AG04449 (cell line): ENCODE results near the gene PFKL.
A peak's percentile ranks its signal among the peaks of the same experiment; 100 is the strongest.

Experiments
- CTCF ChIA-PET: fragments of 350-600 bp; formaldehyde crosslinking; extraction: SDS; loops from one replicate; lab custom pipeline; 2021; ENCODE audit warnings: antibody characterized with exemption; lab: Yijun Ruan, JAX
- POLR2A ChIA-PET: fragments of 400-600, 350-600 bp; formaldehyde crosslinking; extraction: SDS; loops from one replicate; lab custom pipeline; 2020; ENCODE audit warnings: antibody characterized with exemption, inconsistent platforms; lab: Yijun Ruan, JAX
- DNase-seq: peaks from one replicate; pipeline ENCODE4 v3.0.0-alpha.2; 2010; ENCODE audit warnings: low read depth, low spot score
- H3K4me3 ChIP-seq: 2 replicates; pipeline ENCODE4 v1.5.1; 2011; ENCODE audit warnings: low read depth, mild to moderate bottlenecking, control low read depth, low read length
- TF ChIP-seq, protein P1 (sequence below): IDR thresholded peaks from one replicate; pipeline ENCODE4 v1.5.1; 2011; ENCODE audit warnings: mild to moderate bottlenecking, moderate library complexity, low read length, control low read depth, inconsistent platforms; ENCODE audit not compliant: insufficient read depth; ENCODE audit errors: missing control alignments

PFKL gene

DNA sequence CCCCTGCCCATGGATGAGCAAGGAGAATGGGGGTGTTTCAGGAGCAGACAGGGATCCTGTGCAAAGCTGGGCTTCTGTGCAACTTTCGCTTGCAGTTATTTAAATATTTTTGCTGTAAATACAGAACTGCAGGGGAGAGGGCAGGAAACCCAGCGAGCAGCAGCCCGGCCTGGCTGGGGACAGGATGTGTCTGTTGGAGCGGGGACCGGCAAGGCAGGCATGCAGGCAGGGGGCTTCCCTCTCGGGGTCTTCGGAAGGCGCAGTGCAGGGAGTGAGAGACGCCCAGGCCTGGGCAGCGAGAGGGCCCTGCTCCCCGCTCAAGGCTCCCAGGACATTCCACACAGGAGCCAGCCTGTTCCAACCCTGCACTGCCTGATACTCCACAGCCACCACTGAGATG lies 15.9 kb upstream of the PFKL start:
- DNase-seq: no peak
- ChIA-PET POLR2A (no interaction called here), CTCF (interaction anchor here (5.5 kb wide), 1 partner anchor 13 kb away, joined by 36 read pairs; no protein-coding TSS in a partner anchor)
- H3K4me3 ChIP-seq: no peak overlapping the region
- TF ChIP-seq, protein P1, sequence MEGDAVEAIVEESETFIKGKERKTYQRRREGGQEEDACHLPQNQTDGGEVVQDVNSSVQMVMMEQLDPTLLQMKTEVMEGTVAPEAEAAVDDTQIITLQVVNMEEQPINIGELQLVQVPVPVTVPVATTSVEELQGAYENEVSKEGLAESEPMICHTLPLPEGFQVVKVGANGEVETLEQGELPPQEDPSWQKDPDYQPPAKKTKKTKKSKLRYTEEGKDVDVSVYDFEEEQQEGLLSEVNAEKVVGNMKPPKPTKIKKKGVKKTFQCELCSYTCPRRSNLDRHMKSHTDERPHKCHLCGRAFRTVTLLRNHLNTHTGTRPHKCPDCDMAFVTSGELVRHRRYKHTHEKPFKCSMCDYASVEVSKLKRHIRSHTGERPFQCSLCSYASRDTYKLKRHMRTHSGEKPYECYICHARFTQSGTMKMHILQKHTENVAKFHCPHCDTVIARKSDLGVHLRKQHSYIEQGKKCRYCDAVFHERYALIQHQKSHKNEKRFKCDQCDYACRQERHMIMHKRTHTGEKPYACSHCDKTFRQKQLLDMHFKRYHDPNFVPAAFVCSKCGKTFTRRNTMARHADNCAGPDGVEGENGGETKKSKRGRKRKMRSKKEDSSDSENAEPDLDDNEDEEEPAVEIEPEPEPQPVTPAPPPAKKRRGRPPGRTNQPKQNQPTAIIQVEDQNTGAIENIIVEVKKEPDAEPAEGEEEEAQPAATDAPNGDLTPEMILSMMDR: no peak

DNA sequence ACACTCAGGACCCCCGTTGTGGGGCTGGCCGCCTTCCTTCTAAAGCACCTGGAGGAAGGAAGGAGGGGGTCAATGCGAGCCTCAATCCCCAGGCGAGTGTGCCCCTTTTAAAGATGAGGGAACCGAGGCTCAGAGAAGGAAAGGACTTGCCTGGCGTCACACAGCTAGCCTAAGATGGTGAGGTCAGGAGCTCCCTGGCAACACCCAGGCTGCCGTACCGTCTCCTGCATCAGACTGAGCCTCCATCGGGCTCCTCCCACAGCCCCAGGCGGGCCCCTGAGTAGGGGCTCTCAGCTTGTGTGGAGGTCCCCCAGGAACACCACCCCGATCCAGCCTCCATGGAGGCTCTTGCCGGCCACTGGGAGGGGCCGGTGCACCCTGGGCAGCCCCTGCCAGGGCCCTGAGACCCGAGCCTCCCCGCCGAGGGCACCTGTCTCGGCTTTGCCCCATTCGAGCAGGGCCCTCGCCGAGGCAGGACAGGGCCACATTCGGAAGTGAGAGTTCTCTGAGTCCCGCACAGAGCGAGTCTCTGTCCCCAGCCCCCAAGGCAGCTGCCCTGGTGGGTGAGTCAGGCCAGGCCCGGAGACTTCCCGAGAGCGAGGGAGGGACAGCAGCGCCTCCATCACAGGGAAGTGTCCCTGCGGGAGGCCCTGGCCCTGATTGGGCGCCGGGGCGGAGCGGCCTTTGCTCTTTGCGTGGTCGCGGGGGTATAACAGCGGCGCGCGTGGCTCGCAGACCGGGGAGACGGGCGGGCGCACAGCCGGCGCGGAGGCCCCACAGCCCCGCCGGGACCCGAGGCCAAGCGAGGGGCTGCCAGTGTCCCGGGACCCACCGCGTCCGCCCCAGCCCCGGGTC lies 14.5 kb upstream of the PFKL start, which contains the start of gene AIRE:
AIRE (plus strand) TSS at position 739 of the 855 bp plus-strand sequence. CDS start 131 bp downstream, outside the sequence.
- ChIA-PET CTCF (interaction anchor here (5.5 kb wide), 1 partner anchor 12 kb away, joined by 36 read pairs; no protein-coding TSS in a partner anchor), POLR2A (no interaction called here)
- TF ChIP-seq, protein P1: no peak
- no peak for DNase-seq
- H3K4me3 ChIP-seq: peak within 1 kb of the TSS; percentile 20

DNA sequence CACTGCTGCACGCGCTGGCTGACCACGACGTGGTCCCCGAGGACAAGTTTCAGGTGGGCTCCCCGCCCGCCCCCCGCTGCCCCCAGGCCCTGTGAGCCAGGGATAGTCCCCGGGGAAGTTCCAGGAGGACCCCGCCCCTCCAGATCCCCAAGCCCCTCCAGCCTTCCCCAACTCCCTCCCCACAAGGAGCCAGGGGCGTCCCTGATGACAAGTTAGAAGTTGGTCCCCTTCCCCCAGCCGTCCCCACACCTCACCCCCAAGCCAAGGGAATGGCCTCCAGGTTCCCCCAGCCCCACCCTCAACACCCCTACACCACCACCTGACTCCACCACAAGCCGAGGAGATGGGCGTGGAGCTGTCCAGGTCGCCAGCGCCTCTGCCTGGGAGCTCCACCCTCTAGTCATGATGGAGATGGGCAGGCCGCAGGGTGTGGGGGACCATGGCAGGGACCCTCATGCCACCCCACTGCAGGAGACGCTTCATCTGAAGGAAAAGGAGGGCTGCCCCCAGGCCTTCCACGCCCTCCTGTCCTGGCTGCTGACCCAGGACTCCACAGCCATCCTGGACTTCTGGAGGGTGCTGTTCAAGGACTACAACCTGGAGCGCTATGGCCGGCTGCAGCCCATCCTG lies 13.7 kb upstream of the PFKL start:
- ChIA-PET CTCF (interaction anchor here (5.5 kb wide), 1 partner anchor 11 kb away, joined by 36 read pairs; no protein-coding TSS in a partner anchor), POLR2A (no interaction called here)
- TF ChIP-seq, protein P1: no peak
- H3K4me3 ChIP-seq: no peak overlapping the region
- DNase-seq: no peak

DNA sequence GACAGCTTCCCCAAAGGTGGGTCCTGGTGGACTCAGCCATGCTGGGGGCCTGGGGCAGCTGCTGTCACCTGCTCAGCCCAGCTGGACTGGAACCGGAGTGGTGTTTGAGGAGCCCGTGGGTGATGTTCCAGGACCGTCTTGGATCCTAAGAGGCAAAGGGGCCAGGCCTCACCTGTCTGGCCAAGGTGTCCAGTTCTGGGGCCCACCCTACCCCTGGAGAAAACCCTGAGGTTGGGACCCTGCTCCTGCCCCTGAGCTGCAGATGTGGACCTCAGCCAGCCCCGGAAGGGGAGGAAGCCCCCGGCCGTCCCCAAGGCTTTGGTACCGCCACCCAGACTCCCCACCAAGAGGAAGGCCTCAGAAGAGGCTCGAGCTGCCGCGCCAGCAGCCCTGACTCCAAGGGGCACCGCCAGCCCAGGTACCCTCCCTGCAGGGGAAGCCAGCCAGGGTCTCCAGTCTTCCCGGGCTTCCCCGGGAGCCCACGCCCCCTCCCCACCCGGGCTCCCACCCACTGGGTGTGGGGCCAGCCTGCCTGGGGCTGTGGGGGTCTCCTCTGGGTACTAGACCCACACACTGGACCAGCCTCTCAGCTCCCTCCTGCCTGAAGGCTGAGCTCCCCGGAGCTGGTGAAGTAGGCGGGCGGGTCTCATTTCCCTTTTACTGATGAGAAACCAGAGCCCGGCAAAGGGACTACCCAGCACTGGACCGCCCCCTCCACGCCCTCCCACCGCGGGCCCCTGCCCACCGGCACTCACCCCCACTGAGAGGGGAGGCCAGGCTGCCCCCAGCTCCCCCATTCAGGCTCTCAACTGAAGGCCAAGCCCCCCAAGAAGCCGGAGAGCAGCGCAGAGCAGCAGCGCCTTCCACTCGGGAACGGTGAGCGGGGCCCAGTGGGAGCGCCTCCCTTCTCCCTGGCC lies 12.9 kb upstream of the PFKL start:
- no peak for DNase-seq
- no peak overlapping the region for H3K4me3 ChIP-seq
- TF ChIP-seq, protein P1: no peak
- POLR2A ChIA-PET: no interaction called here
- CTCF ChIA-PET: interaction anchor here (5.5 kb wide), 1 partner anchor 10 kb away, joined by 36 read pairs; no protein-coding TSS in a partner anchor

- H3K4me3 ChIP-seq: no peak overlapping the region
- no peak for DNase-seq
- ChIA-PET CTCF (interaction anchor here (5.5 kb wide), 1 partner anchor 9 kb away, joined by 36 read pairs; no protein-coding TSS in a partner anchor), POLR2A (no interaction called here)
- TF ChIP-seq, protein P1: no peak
Measured at GRCh38 chr21:44288251-44289110, 11.4 kb upstream of the PFKL start.
